Mucosa of descending colon (tissue), 3 donors: ENCODE data around the gene SLC66A2. TPM values are rescaled to one million over a fixed set of nuclear protein-coding genes. Genes with fewer than 3 reads are reported as not detected.

ENCODE experiments used
- ATAC-seq: fragments of 200-7000 bp; cut with Tn5 transposase; one replicate; pipeline ENCODE4 v1.9.1; 2020; ENCODE audit warnings: mild to moderate bottlenecking, moderate library complexity
- DNase-seq, 3 donors: peaks; one replicate each; pipeline ENCODE4 v3.0.0-alpha.2; 2020
- H3K36me3 ChIP-seq: fragments of 200-600 bp; one replicate; pipeline ENCODE4 v1.8.0; 2021; ENCODE audit warnings: low read depth, mild to moderate bottlenecking
- H3K4me1 ChIP-seq: fragments of 200-600 bp; one replicate; pipeline ENCODE4 v1.8.0; 2021; ENCODE audit warnings: low read depth, mild to moderate bottlenecking
- H3K4me3 ChIP-seq: fragments of 200-600 bp; one replicate; pipeline ENCODE4 v1.8.0; 2021; ENCODE audit warnings: mild to moderate bottlenecking
- H3K9me3 ChIP-seq: fragments of 200-600 bp; one replicate; pipeline ENCODE4 v1.8.0; 2021; ENCODE audit warnings: mild to moderate bottlenecking
- CTCF ChIP-seq: fragments of 200-600 bp; IDR thresholded peaks from one replicate; pipeline ENCODE4 v1.8.0; 2022; ENCODE audit warnings: antibody characterized with exemption, mild to moderate bottlenecking
- intact Hi-C, 2 donors: fragments of 100-400 bp; cut with DNase I in 1 of 2; cut with micrococcal nuclease in 1 of 2; formaldehyde crosslinking; loops; one replicate each; pipeline versions ENCODE4 v1.11.0 to v1.11.1; 2022; cut with DNase I, micrococcal nuclease
- total RNA-seq, 3 donors: library from RNA; stranded (reverse); fragmentation: NEBNext Ultra II Directional in 2 of 3; extraction: Animal tissue kit (Norgen Biotek cat#: 25700) in 2 of 3; gene quantifications; one replicate each; pipeline versions ENCODE4 v1.2.1 to v1.2.4, GENCODE V29; 2021 to 2023
- donor health status: DM: no; HTN: no; CAD: no; lungs with moderate emphysema.
- donor health status: DM: no; HTN: no; CAD: no.
- donor health status: DM: no; HTN: yes; CAD: no.

Gene SLC66A2
- total RNA-seq, 3 donors from 2014 or later = 54.5 to 90.1 (median 68.6) TPM

- no peak for DNase-seq
- H3K36me3 ChIP-seq = peaks cover 8% of the 10 kb centered on the region
- intact Hi-C loops = no loop called here
- H3K4me3 ChIP-seq = no peak overlapping the region
- H3K9me3 ChIP-seq = peaks cover 36% of the 10 kb centered on the region
- no peaks in the 10 kb centered on the region for H3K4me1 ChIP-seq
- TF ChIP-seq CTCF = no peak
- ATAC-seq = no peak
Measured at GRCh38 chr18:79902075-79902474, 49.4 kb downstream of the SLC66A2 start.

- TF ChIP-seq CTCF = no peak
- intact Hi-C loops = no loop called here
- Histone ChIP-seq H3K4me1 (no peaks in the 10 kb centered on the region), H3K36me3 (peaks cover 8% of the 10 kb centered on the region), H3K9me3 (peaks cover 40% of the 10 kb centered on the region), H3K4me3 (no peak overlapping the region)
- no peak for ATAC-seq
- no peak for DNase-seq
Measured at GRCh38 chr18:79901665-79902064, 49.8 kb downstream of the SLC66A2 start.

GRCh38 chr18:79900610-79901570, 50.6 kb downstream of the SLC66A2 start:
- H3K4me1 ChIP-seq = no peaks in the 10 kb centered on the region
- no peak for TF ChIP-seq CTCF
- DNase-seq (no peak), ATAC-seq (peak; percentile 3)
- intact Hi-C loops = no loop called here
- peaks cover 8% of the 10 kb centered on the region for H3K36me3 ChIP-seq
- no peak overlapping the region for H3K4me3 ChIP-seq
- H3K9me3 ChIP-seq = peaks cover 48% of the 10 kb centered on the region

- no peak for DNase-seq
Measured at GRCh38 chr18:79899609-79900445, 51.6 kb downstream of the SLC66A2 start.

More at GRCh38 chr18:79899609-79900445, 51.6 kb downstream of the SLC66A2 start:
- intact Hi-C loops = no loop called here
- Histone ChIP-seq H3K9me3 (peaks cover 57% of the 10 kb centered on the region), H3K4me1 (no peaks in the 10 kb centered on the region), H3K4me3 (no peak overlapping the region), H3K36me3 (peaks cover 8% of the 10 kb centered on the region)
- no peak for TF ChIP-seq CTCF
- no peak for ATAC-seq
